Measurements from ENCODE around the gene ZEB1. TPM values are rescaled to one million over a fixed set of nuclear protein-coding genes. Genes with fewer than 3 reads are reported as not detected.

ZEB1 gene
- total RNA-seq, 1 donor from 2014 or later = 38.7 TPM

DNA sequence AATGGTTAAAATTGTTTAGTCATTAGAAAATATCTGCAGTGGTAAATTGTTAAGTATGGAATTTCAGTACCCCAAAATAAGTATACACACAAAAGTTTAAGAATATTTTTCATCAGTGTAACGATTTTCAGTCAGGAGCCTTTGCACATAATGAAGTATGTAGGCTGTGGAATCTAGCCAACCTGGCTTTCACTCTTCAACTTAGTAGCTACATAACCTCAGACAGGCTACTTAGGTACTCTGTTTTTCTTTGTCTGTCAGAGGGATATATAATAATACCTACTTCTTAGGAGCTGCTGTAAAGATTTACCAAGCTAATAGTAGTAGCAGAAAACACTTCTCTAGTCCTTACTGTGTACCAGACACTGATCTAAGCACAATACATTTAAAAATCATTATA, 137.5 kb downstream of the ZEB1 start:
- Mint-ChIP-seq H3K27me3 (ENCODE audit: low read depth) (no peaks in the 10 kb centered on the region), H3K4me3 (no peak overlapping the region), H3K9me3 (peaks cover 12% of the 10 kb centered on the region), H3K36me3 (ENCODE audit: low read depth) (peaks cover 16% of the 10 kb centered on the region), H3K4me1 (no peaks in the 10 kb centered on the region), H3K27ac (ENCODE audit: unreplicated experiment) (no peak overlapping the region)
- TF ChIP-seq, protein P1, sequence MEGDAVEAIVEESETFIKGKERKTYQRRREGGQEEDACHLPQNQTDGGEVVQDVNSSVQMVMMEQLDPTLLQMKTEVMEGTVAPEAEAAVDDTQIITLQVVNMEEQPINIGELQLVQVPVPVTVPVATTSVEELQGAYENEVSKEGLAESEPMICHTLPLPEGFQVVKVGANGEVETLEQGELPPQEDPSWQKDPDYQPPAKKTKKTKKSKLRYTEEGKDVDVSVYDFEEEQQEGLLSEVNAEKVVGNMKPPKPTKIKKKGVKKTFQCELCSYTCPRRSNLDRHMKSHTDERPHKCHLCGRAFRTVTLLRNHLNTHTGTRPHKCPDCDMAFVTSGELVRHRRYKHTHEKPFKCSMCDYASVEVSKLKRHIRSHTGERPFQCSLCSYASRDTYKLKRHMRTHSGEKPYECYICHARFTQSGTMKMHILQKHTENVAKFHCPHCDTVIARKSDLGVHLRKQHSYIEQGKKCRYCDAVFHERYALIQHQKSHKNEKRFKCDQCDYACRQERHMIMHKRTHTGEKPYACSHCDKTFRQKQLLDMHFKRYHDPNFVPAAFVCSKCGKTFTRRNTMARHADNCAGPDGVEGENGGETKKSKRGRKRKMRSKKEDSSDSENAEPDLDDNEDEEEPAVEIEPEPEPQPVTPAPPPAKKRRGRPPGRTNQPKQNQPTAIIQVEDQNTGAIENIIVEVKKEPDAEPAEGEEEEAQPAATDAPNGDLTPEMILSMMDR (conservative IDR thresholded peaks at IDR 0.05) = no peak
- DNase-seq (ENCODE audit: low read depth, low spot score) = no peak

DNA sequence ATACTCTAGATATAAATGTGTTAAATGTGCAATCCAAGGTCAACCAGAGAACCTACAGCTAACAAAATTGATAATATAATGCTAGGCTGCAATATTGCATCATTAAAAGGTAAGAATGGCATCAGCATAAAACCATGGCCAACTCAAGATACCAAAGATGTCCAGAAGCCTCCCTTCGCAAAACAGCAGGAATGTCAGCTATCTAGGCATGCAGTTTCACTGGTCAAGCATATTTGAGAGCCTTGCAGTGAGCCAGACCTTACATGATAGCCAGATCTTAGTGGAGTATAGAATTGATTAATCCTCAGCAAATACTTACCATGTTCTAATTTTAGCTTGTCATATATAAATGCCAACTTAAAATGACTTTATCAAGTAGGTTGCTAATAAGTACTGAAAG, 138.8 kb downstream of the ZEB1 start:
- no peaks in the 10 kb centered on the region for H3K4me1 Mint-ChIP-seq
- H3K9me3 Mint-ChIP-seq = peaks cover 12% of the 10 kb centered on the region
- DNase-seq (ENCODE audit: low read depth, low spot score) = no peak
- H3K27ac Mint-ChIP-seq (ENCODE audit: unreplicated experiment) = no peak overlapping the region
- peaks cover 27% of the 10 kb centered on the region for H3K36me3 Mint-ChIP-seq (ENCODE audit: low read depth)
- TF ChIP-seq, protein P1 (conservative IDR thresholded peaks at IDR 0.05) = no peak
- no peaks in the 10 kb centered on the region for H3K27me3 Mint-ChIP-seq (ENCODE audit: low read depth)
- H3K4me3 Mint-ChIP-seq = no peak overlapping the region

DNA sequence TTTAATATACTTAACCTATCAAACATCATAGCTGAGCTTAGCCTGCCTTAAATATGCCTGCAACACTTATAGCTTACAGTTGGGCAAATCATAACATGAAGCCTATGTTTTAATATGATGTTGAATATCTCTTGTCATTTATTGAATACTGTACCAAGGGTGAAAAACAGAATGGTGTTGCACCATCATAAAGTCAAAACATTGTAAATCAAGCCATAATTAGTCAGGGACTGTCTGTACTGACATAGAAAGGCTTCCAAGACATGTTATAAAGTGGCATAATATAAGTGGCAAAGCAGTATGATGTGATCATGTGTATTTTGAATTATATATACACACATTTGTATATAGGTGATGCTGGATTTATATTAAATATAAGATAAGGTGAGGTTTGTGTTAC, 140.0 kb downstream of the ZEB1 start:
- no peak for DNase-seq (ENCODE audit: low read depth, low spot score)
- Mint-ChIP-seq H3K27me3 (ENCODE audit: low read depth) (no peaks in the 10 kb centered on the region), H3K9me3 (peaks cover 12% of the 10 kb centered on the region), H3K4me3 (no peak overlapping the region), H3K27ac (ENCODE audit: unreplicated experiment) (no peak overlapping the region), H3K4me1 (no peaks in the 10 kb centered on the region), H3K36me3 (ENCODE audit: low read depth) (peaks cover 31% of the 10 kb centered on the region)
- TF ChIP-seq, protein P1 (conservative IDR thresholded peaks at IDR 0.05) = no peak

DNA sequence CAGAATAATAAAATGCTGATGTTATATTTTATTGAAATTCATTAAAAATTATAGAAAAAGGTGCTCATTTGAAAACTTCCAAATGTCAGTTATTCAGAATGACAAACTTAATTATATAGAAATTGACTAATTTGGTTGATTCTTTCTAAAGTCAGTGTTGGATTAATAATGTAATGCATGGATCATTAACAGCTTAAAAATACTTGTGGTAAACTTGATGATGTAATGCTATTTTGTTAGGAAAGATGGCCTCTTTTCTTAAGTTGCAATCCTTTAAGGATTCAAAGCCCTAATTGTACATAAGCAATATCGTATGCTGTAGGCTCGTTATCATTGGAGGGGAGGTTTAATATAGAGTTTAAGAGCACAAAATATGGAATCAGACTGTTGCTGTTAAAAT, 141.2 kb downstream of the ZEB1 start:
- TF ChIP-seq, protein P1 (conservative IDR thresholded peaks at IDR 0.05) = no peak
- Mint-ChIP-seq H3K9me3 (peaks cover 6% of the 10 kb centered on the region), H3K36me3 (ENCODE audit: low read depth) (peaks cover 32% of the 10 kb centered on the region), H3K4me1 (no peaks in the 10 kb centered on the region), H3K27ac (ENCODE audit: unreplicated experiment) (no peak overlapping the region), H3K4me3 (no peak overlapping the region), H3K27me3 (ENCODE audit: low read depth) (no peaks in the 10 kb centered on the region)
- no peak for DNase-seq (ENCODE audit: low read depth, low spot score)

DNA sequence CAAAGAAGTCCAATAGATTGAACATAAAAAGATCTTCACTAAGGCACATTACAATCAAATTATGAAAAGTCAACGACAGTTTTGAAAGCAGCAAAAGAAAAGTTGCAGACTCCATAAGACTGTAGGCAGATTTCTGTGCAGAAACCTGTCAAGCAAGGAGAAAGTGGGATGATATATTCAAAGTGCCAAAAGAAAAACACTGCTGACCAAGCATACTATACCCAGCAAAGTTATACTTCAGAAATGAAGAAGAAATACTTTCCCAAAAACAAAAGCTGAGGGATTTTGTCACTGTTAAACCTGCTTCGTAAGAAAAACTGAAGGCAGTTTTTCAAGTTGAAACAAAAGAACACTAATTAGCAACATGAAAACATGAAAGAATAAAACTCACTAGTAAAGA, 145.5 kb downstream of the ZEB1 start:
- H3K4me1 Mint-ChIP-seq = no peaks in the 10 kb centered on the region

More for the DNA sequence above, 145.5 kb downstream of the ZEB1 start:
- no peak overlapping the region for H3K4me3 Mint-ChIP-seq
- no peaks in the 10 kb centered on the region for H3K27me3 Mint-ChIP-seq (ENCODE audit: low read depth)
- TF ChIP-seq, protein P1 (conservative IDR thresholded peaks at IDR 0.05) = no peak
- DNase-seq (ENCODE audit: low read depth, low spot score) = no peak
- peaks cover 63% of the 10 kb centered on the region for H3K36me3 Mint-ChIP-seq (ENCODE audit: low read depth)
- H3K9me3 Mint-ChIP-seq = peaks cover 17% of the 10 kb centered on the region
- no peak overlapping the region for H3K27ac Mint-ChIP-seq (ENCODE audit: unreplicated experiment)

All from neural crest cell (in vitro differentiated cells).